NOMO-1 treated with DMSO at 0.1 percent for 48 hours (cell line): ENCODE data around the gene ZCCHC8.
A peak's percentile ranks its signal among the peaks of the same experiment; 100 is the strongest.
"Not testable (repeated sequence)": the region's sequence is repeated elsewhere in the genome, so short reads cannot be mapped to it uniquely, and the experiment has no call there.

ENCODE experiments used
- DNase-seq: peaks from one replicate; lab custom pipeline; 2025; ENCODE audit not compliant: unreplicated experiment; lab: John Stamatoyannopoulos, UW

ZCCHC8 gene

GRCh38 chr12:122473543-122474323 is 27.0 kb downstream of the ZCCHC8 start:
- no peak for DNase-seq

GRCh38 chr12:122471324-122472226 is 29.2 kb downstream of the ZCCHC8 start:
- DNase-seq = peak; percentile 58

- not testable (repeated sequence) for DNase-seq
These were observed 30.2 kb downstream of the ZCCHC8 start for GRCh38 chr12:122470576-122470975.

- DNase-seq = not testable (repeated sequence)
These were observed 30.9 kb downstream of the ZCCHC8 start for GRCh38 chr12:122469856-122470255.

- DNase-seq = no peak
These were observed 32.7 kb downstream of the ZCCHC8 start for GRCh38 chr12:122467983-122468382.

- peak; percentile 19 for DNase-seq
These were observed 36.3 kb downstream of the ZCCHC8 start for GRCh38 chr12:122464317-122465042.

- no peak for DNase-seq
These were observed 40.1 kb downstream of the ZCCHC8 start for GRCh38 chr12:122460641-122461040.

- no peak for DNase-seq
These were observed 40.7 kb downstream of the ZCCHC8 start for GRCh38 chr12:122460061-122460460.

- no peak for DNase-seq
These were observed 41.5 kb downstream of the ZCCHC8 start for GRCh38 chr12:122459211-122459610.

GRCh38 chr12:122458105-122459035 is 42.4 kb downstream of the ZCCHC8 start:
- DNase-seq = no peak

- DNase-seq = no peak
These were observed 43.1 kb downstream of the ZCCHC8 start for GRCh38 chr12:122457627-122458026.

GRCh38 chr12:122454739-122455138 is 46.0 kb downstream of the ZCCHC8 start:
- no peak for DNase-seq

GRCh38 chr12:122454250-122454721 is 46.4 kb downstream of the ZCCHC8 start:
- DNase-seq = no peak

- peak; percentile 18 for DNase-seq
These were observed 47.9 kb downstream of the ZCCHC8 start for GRCh38 chr12:122452701-122453285.

GRCh38 chr12:122449317-122449716 is 51.4 kb downstream of the ZCCHC8 start:
- peak; percentile 93 for DNase-seq

GRCh38 chr12:122447825-122448224 is 52.9 kb downstream of the ZCCHC8 start:
- not testable (repeated sequence) for DNase-seq

GRCh38 chr12:122446390-122446789 is 54.3 kb downstream of the ZCCHC8 start:
- DNase-seq = not testable (repeated sequence)

- DNase-seq = not testable (repeated sequence)
These were observed 56.7 kb downstream of the ZCCHC8 start for GRCh38 chr12:122444071-122444470.

- DNase-seq = not testable (repeated sequence)
These were observed 61.9 kb downstream of the ZCCHC8 start for GRCh38 chr12:122438822-122439221.
